T-helper 2 cell (primary cell): ENCODE measurements around the gene TLL1.

ENCODE experiments used
- DNase-seq, 5 experiments: peaks; one replicate each; pipeline versions ENCODE4 v3.0.0 to v3.0.0-alpha.2; 2012 to 2022
- total RNA-seq, 2 donors: gene quantifications; one replicate each; lab custom pipeline; 2026; lab: John Stamatoyannopoulos, UW

TLL1 gene
- total RNA-seq: 0 to 0.07 reads per million in 2 donors

GRCh38 chr4:165872461-165873297 is at the start of gene TLL1:
TSS of gene TLL1 (plus strand) at chr4:165873237. CDS start at chr4:165873905, 668 bp downstream.
- no peak for DNase-seq

GRCh38 chr4:165826166-165826565 is 46.9 kb upstream of the TLL1 start:
- DNase-seq: no peak

DNA sequence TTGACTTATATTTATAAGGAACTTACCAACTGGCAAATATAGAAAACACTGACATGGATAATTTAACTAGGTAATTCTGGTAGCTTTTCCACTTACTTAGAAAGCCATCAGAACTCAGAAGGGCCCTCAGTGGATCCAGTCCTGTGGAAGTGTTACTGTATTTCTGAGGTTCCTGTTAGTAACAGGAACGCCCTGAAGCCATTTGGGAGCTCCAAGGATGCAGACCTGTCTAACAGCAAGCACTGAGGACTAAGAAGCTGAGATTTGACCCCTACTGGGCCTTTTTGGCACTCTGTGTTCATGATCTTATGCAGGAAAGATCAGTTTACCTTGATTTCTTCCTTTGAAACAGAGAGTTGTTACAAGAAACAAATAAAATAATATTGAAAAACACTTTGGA is 46.0 kb upstream of the TLL1 start:
- DNase-seq: no peak

GRCh38 chr4:165828928-165829327 is 44.1 kb upstream of the TLL1 start:
- no peak for DNase-seq

DNA sequence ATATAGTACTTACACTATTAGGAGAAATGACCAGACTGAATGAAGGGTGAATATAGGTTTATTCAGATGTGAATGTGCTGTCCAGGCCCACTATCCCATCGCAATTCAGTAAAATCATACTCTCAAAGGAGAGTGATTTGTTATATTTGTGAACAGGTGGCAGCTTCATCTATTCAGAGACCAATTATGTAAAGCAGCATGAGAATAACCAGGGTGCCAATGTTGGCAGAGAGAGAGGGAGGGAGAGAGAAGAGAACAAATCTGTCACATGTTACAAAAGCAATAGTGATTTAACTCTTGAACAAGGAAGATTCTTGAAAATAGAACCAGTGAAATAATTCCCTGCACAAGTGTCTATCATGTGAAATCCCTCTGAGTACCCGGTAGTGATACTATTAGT is 38.9 kb upstream of the TLL1 start:
- no peak for DNase-seq

DNA sequence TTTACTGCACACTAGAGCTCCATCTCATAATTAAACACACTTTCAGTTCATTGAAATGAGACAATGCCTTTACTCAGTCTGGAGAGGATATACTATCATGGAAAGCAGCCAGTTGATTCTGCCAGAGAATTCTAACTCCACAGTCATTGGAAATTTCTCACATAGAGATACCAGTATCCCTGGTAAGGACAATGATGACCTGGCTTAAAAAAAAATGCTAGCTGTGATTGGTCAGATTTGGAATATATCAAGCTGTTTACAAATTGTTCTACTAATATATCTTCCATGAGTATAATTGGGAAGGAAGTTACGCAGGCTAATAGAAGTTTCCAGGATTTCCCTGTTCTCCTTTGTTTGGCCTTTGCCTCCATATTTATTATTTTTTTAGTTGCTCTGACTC is 34.5 kb upstream of the TLL1 start:
- DNase-seq: no peak

GRCh38 chr4:165839615-165840333 is 33.3 kb upstream of the TLL1 start:
- no peak for DNase-seq

DNA sequence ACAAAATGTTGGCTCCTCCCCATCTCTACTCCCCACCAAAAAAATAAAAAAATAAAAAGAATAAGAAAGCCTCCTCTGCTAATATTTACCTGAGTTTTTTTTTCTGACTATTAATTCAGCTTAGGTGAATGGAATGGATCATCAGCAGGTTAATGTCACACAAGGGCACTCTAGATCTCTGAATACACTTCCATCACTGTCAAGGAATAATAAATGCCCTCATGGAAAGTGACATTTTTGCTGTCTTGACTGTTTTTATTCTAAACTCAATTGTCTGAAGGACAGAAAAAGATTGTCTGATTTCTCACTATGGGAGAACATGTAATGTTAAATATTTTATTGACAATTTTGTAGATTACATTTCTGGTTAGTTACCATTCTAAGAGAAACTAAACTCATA is 30.4 kb upstream of the TLL1 start:
- DNase-seq: no peak

GRCh38 chr4:165844161-165844560 is 28.9 kb upstream of the TLL1 start:
- no peak for DNase-seq

GRCh38 chr4:165851256-165851655 is 21.8 kb upstream of the TLL1 start:
- no peak for DNase-seq

GRCh38 chr4:165855191-165855590 is 17.8 kb upstream of the TLL1 start:
- no peak for DNase-seq

- no peak for DNase-seq
Observed at GRCh38 chr4:165861363-165861762, 11.7 kb upstream of the TLL1 start.

DNA sequence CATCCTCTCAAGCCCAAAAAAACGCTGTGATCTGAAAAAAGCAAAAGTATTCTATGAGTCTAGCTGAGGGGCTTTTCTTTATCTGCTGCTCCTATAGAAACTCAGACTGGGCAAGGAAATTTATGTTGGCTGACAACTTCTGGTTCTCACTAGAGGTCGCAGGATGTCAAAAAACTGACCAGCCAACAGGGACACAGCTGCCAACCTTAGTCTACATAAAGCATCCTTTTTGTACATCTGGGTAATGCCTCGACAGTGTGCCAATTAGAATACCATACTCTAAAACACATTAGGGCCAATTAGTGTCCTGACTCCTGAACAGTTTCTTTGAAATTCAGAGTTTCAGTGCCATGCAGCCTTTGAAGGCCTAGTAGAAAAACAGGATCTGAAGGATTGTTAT is 8.8 kb upstream of the TLL1 start:
- no peak for DNase-seq

- DNase-seq: no peak
Observed at GRCh38 chr4:165866019-165866650, 6.9 kb upstream of the TLL1 start.

- DNase-seq: no peak
Observed at GRCh38 chr4:165867961-165868360, 5.1 kb upstream of the TLL1 start.

DNA sequence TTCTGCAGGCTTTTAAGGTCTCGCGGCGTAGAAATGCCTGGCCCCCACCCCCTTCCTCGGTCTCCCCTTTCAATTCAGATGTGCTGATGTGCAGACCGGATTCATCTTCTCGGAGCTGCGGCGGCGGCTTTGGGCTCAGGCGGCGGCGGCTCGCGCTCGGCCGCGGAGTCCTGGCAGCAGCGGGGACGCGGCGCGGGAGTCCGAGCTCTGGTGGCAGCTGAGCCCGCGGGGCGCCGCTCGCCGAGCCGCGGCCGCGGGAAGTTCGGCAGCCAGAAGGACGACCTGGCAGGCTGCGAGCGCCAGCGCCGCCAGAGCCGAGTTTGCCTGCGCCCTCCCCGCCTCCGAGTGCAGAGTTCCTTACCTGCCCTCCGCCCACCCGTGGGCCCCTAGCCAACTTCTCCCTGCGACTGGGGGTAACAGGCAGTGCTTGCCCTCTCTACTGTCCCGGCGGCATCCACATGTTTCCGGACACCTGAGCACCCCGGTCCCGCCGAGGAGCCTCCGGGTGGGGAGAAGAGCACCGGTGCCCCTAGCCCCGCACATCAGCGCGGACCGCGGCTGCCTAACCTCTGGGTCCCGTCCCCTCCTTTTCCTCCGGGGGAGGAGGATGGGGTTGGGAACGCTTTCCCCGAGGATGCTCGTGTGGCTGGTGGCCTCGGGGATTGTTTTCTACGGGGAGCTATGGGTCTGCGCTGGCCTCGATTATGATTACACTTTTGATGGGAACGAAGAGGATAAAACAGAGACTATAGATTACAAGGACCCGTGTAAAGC is 448 bp downstream of the TLL1 start:
- DNase-seq: peak in 1 of 5 experiments; percentile 18

DNA sequence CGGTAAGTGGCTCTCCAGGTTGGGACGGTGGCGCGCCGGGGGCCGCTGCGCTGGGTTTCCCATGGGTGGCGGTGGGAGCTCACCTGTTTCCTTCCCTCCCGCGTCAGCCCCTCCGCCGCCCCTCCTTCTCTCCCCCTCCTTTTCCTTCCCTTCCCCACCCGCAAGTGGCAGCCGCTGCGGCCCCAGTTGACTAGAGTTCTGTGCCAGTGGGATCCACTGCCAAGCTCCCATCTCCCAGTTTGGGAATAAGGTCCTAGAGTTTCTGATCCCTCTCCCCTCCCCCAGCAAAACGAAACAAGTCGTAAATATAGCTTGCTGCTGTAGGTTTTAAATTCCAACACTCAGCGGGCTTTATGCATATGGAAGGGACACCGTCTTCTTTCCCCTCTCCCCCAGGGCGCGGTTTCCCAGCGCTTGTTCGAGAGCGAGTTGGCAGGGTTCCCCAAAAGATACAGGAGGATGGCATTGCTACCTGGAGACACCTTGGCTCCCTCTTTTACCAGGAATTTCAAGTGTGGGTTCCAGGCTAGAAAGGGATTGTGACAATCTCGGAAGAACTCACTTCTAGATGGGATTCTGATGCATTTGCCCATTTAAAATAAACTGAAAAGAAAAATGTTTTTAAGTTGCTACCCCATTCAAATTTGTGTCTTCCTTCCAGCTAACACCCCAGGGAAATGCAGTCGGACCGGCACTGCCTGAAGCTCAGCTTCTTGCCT is 1.2 kb downstream of the TLL1 start:
- DNase-seq: no peak

GRCh38 chr4:165874791-165875371 is 1.8 kb downstream of the TLL1 start:
- no peak for DNase-seq

GRCh38 chr4:165875446-165875845 is 2.4 kb downstream of the TLL1 start:
- no peak for DNase-seq

GRCh38 chr4:165877286-165877685 is 4.2 kb downstream of the TLL1 start:
- DNase-seq: no peak

GRCh38 chr4:165879641-165880040 is 6.6 kb downstream of the TLL1 start:
- DNase-seq: no peak

DNA sequence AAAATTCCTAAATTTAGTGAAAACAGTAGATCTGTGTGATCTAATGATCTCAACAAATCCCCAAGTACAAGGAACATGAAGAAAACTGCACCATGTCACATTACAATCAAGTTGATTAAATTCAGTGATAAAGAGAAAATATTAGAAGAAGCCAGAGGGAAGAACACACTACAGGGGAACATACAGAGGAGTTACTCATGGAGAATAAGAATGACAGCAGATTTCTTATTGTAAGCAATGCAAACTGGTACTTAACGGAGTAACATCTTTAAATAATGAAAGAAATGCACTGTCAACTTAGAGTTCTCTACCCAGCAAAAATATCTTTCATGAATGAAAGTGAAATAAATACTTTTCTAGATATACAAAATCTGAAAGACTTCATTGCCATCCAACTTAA is 21.1 kb downstream of the TLL1 start:
- DNase-seq: no peak
